Gastrocnemius medialis (tissue), 4 donors: ENCODE data around the gene HMX3. TPM values are rescaled to one million over a fixed set of nuclear protein-coding genes. Genes with fewer than 3 reads are reported as not detected.

Experiments
- ATAC-seq, 2 donors: fragments of 150-250 bp; one replicate each; pipeline ENCODE4 v1.9.1; 2016
- DNase-seq, 2 donors: peaks; one replicate each; pipeline ENCODE4 v3.0.0-alpha.2; 2019
- H3K27ac ChIP-seq, 4 donors: fragments of 200-600 bp; sonication (generic); 1 replicate in 1 of 4; 2 replicates in 3 of 4; pipeline ENCODE4 v1.5.1; 2016 to 2018; ENCODE audit warnings: mild to moderate bottlenecking in 2 of 4, moderate library complexity in 1 of 4
- H3K27me3 ChIP-seq, 3 donors: fragments of 200-600 bp; sonication (generic) in 2 of 3; 1 replicate in 1 of 3; 2 replicates in 2 of 3; pipeline versions ENCODE4 v1.5.1 to v1.6.0; 2016 to 2019; ENCODE audit warnings: mild to moderate bottlenecking in 1 of 3, moderate library complexity in 1 of 3
- H3K36me3 ChIP-seq, 2 donors: fragments of 200-600 bp; sonication (generic) in 1 of 2; one replicate each; pipeline ENCODE4 v1.5.1; 2017 to 2018
- H3K4me1 ChIP-seq, 2 donors: fragments of 200-600 bp; sonication (generic) in 1 of 2; one replicate each; pipeline ENCODE4 v1.5.1; 2016 to 2017; ENCODE audit warnings: mild to moderate bottlenecking in 2 of 2
- H3K4me3 ChIP-seq, 4 donors: fragments of 200-600 bp; sonication (generic) in 3 of 4; 1 replicate in 1 of 4; 2 replicates in 3 of 4; pipeline ENCODE4 v1.5.1; 2016 to 2019; ENCODE audit warnings: mild to moderate bottlenecking in 2 of 4
- H3K9me3 ChIP-seq, 3 donors: fragments of 200-600 bp; sonication (generic) in 2 of 3; 1 replicate in 1 of 3; 2 replicates in 2 of 3; pipeline ENCODE4 v1.5.1; 2016 to 2019
- CTCF ChIP-seq, 5 experiments: fragments of 450-650 bp in 3 of 5; fragments of 200-600 bp in 2 of 5; sonication (generic) in 2 of 5; IDR thresholded peaks in 4 of 5; conservative IDR thresholded peaks in 1 of 5; 1 replicate in 4 of 5; 2 replicates in 1 of 5; pipeline ENCODE4 v1.5.1; 2016 to 2019; ENCODE audit warnings: antibody characterized with exemption in 5 of 5, mild to moderate bottlenecking in 3 of 5, moderate library complexity in 3 of 5
- POLR2A ChIP-seq, 2 donors: fragments of 450-650 bp; IDR thresholded peaks; one replicate each; pipeline ENCODE4 v1.6.1; 2017; ENCODE audit warnings: antibody characterized with exemption in 2 of 2, mild to moderate bottlenecking in 2 of 2, moderate library complexity in 2 of 2
- in situ Hi-C, 4 donors: fragments of 200-750 bp; cut with MboI; loops; one replicate each; pipeline versions ENCODE4 v1.15.0 to v1.8.0; 2017; ENCODE audit warnings: low sequenced_read_pairs in 4 of 4
- intact Hi-C: fragments of 100-400 bp; cut with DNase I; formaldehyde crosslinking; loops from one replicate; pipeline ENCODE4 v1.15.1; 2023; ENCODE audit warnings: low total_unique reads
- total RNA-seq, 4 donors: library from RNA; depleted of rRNA; stranded (reverse); fragments of >200 nt; gene quantifications; one replicate each; pipeline versions ENCODE4 v1.1.0 to v1.2.3, GENCODE V29; 2016

Gene HMX3
- total RNA-seq, 4 donors from 2014 or later = not detected

GRCh38 chr10:123100030-123100762 lies 35.6 kb upstream of the HMX3 start:
- Histone ChIP-seq H3K36me3 (no peaks in the 10 kb centered on the region), H3K27ac (no peak overlapping the region), H3K9me3 (no peaks in the 10 kb centered on the region), H3K4me3 (no peak overlapping the region), H3K4me1 (no peaks in the 10 kb centered on the region), H3K27me3 (peaks cover 0 to 3% (median 0%) of the 10 kb centered on the region in 3 donors)
- TF ChIP-seq POLR2A (IDR thresholded peaks at IDR 0.05) (no peak), CTCF (IDR thresholded peaks at IDR 0.05 in 4 of 5, conservative IDR thresholded peaks at IDR 0.05 in 1 of 5) (no peak)
- intact Hi-C loops (no loop called here), in situ Hi-C loops (no loop called here)
- DNase-seq = no peak
- no peak for ATAC-seq

GRCh38 chr10:123101872-123102271 lies 33.9 kb upstream of the HMX3 start:
- TF ChIP-seq POLR2A (IDR thresholded peaks at IDR 0.05) (no peak), CTCF (IDR thresholded peaks at IDR 0.05 in 4 of 5, conservative IDR thresholded peaks at IDR 0.05 in 1 of 5) (no peak)
- no peak for ATAC-seq
- no peak overlapping the region for H3K4me3 ChIP-seq
- H3K27ac ChIP-seq = no peak overlapping the region
- H3K4me1 ChIP-seq = no peaks in the 10 kb centered on the region
- H3K36me3 ChIP-seq = no peaks in the 10 kb centered on the region
- no peak for DNase-seq
- no peaks in the 10 kb centered on the region for H3K9me3 ChIP-seq
- in situ Hi-C loops = no loop called here
- H3K27me3 ChIP-seq = no peaks in the 10 kb centered on the region
- intact Hi-C loops = no loop called here

GRCh38 chr10:123102673-123103072 lies 33.1 kb upstream of the HMX3 start:
- TF ChIP-seq POLR2A (IDR thresholded peaks at IDR 0.05) (no peak), CTCF (IDR thresholded peaks at IDR 0.05 in 4 of 5, conservative IDR thresholded peaks at IDR 0.05 in 1 of 5) (no peak)
- H3K27me3 ChIP-seq = no peaks in the 10 kb centered on the region
- no peaks in the 10 kb centered on the region for H3K9me3 ChIP-seq
- in situ Hi-C loops (no loop called here), intact Hi-C loops (no loop called here)
- H3K27ac ChIP-seq = no peak overlapping the region
- no peaks in the 10 kb centered on the region for H3K36me3 ChIP-seq
- DNase-seq (no peak), ATAC-seq (no peak)
- no peaks in the 10 kb centered on the region for H3K4me1 ChIP-seq
- H3K4me3 ChIP-seq = no peak overlapping the region

GRCh38 chr10:123103944-123104343 lies 31.8 kb upstream of the HMX3 start:
- no peak for ATAC-seq
- intact Hi-C loops = no loop called here

More at GRCh38 chr10:123103944-123104343, 31.8 kb upstream of the HMX3 start:
- no peaks in the 10 kb centered on the region for H3K4me1 ChIP-seq
- no peaks in the 10 kb centered on the region for H3K27me3 ChIP-seq
- no peak overlapping the region for H3K27ac ChIP-seq
- no peaks in the 10 kb centered on the region for H3K9me3 ChIP-seq
- in situ Hi-C loops = no loop called here
- TF ChIP-seq POLR2A (IDR thresholded peaks at IDR 0.05) (no peak), CTCF (IDR thresholded peaks at IDR 0.05 in 4 of 5, conservative IDR thresholded peaks at IDR 0.05 in 1 of 5) (no peak)
- no peak overlapping the region for H3K4me3 ChIP-seq
- no peak for DNase-seq
- no peaks in the 10 kb centered on the region for H3K36me3 ChIP-seq
